HG03457 (cell line): ENCODE results near the gene CRELD2.
A peak's percentile ranks its signal among the peaks of the same experiment; 100 is the strongest.

Source experiments
- ATAC-seq: cut with Tn5 transposase; IDR thresholded peaks from one replicate; pipeline ENCODE4 v1.9.1; 2021; ENCODE audit warnings: moderate number of reproducible peaks; ENCODE audit not compliant: unreplicated experiment

Gene CRELD2

GRCh38 chr22:49928555-49929210 is 10.2 kb downstream of the CRELD2 start:
- no peak for ATAC-seq

GRCh38 chr22:49929211-49929979 is 11.0 kb downstream of the CRELD2 start:
- no peak for ATAC-seq

GRCh38 chr22:49929994-49930575 is 11.7 kb downstream of the CRELD2 start:
- ATAC-seq = no peak

- ATAC-seq = no peak
Observed at GRCh38 chr22:49930596-49931412, 12.4 kb downstream of the CRELD2 start.

GRCh38 chr22:49933236-49934159 is 15.1 kb downstream of the CRELD2 start:
- ATAC-seq = no peak

- ATAC-seq = no peak
Observed at GRCh38 chr22:49934160-49934890, 15.9 kb downstream of the CRELD2 start.

GRCh38 chr22:49934891-49935557 is 16.6 kb downstream of the CRELD2 start:
- ATAC-seq = no peak

- ATAC-seq = no peak
Observed at GRCh38 chr22:49935561-49935960, 17.1 kb downstream of the CRELD2 start.

GRCh38 chr22:49936018-49936972 is 17.9 kb downstream of the CRELD2 start:
- ATAC-seq = peak; percentile 59

- no peak for ATAC-seq
Observed at GRCh38 chr22:49936973-49937757, 18.7 kb downstream of the CRELD2 start.

- no peak for ATAC-seq
Observed at GRCh38 chr22:49937758-49938564, 19.5 kb downstream of the CRELD2 start.

- no peak for ATAC-seq
Observed at GRCh38 chr22:49938565-49939136, 20.2 kb downstream of the CRELD2 start.

GRCh38 chr22:49941507-49942316 is 23.3 kb downstream of the CRELD2 start:
- no peak for ATAC-seq

- ATAC-seq = no peak
Observed at GRCh38 chr22:49942565-49943404, 24.4 kb downstream of the CRELD2 start.
